K562 (cell line): ENCODE results near the gene TRMT10B. TPM values are rescaled to one million over a fixed set of nuclear protein-coding genes. Genes with fewer than 3 reads are reported as not detected.

Experiments
- ASH1L ChIP-seq: fragments of 450-650 bp; IDR thresholded peaks from 2 replicates; pipeline ENCODE4 v1.6.1; 2018; ENCODE audit warnings: borderline replicate concordance, mild to moderate bottlenecking, low read depth; ENCODE audit not compliant: partially characterized antibody
- DLX4 ChIP-seq: fragments of 250-450 bp; sonication (Bioruptor Pico); IDR thresholded peaks from 2 replicates; pipeline ENCODE4 v1.6.1; 2021; ENCODE audit warnings: mild to moderate bottlenecking
- FOXP1 ChIP-seq: sonication (generic); formaldehyde crosslinking; IDR thresholded peaks from 2 replicates; pipeline ENCODE4 v1.8.0; 2022; ENCODE audit warnings: mild to moderate bottlenecking, missing genetic modification reagents
- GTF2F1 ChIP-seq: IDR thresholded peaks from 2 replicates; pipeline ENCODE4 v1.6.1; 2011; ENCODE audit warnings: low read depth, low read length, improper control_type of control experiment
- ID3 ChIP-seq, 2 experiments: fragments of 250-450 bp in 1 of 2; fragments of 450-650 bp in 1 of 2; sonication (Bioruptor Pico) in 1 of 2; IDR thresholded peaks; 2 replicates each; pipeline versions ENCODE4 v1.6.1 to v1.8.0; 2016 to 2021; ENCODE audit warnings: mild to moderate bottlenecking in 2 of 2, moderate library complexity in 2 of 2, missing compliant biosample characterization in 1 of 2, missing genetic modification characterization in 1 of 2
- JUNB ChIP-seq: fragments of 450-650 bp; formaldehyde crosslinking; conservative IDR thresholded peaks from 2 replicates; pipeline ENCODE4 v1.4.0; 2020; ENCODE audit warnings: mild to moderate bottlenecking
- MTA2 ChIP-seq: fragments of 450-650 bp; IDR thresholded peaks from 2 replicates; pipeline ENCODE4 v1.6.1; 2016; ENCODE audit warnings: low read depth
- PHB ChIP-seq: fragments of 250-450 bp; sonication (Bioruptor Pico); IDR thresholded peaks from 2 replicates; pipeline ENCODE4 v1.5.0; 2021
- PTTG1 ChIP-seq: fragments of 450-650 bp; IDR thresholded peaks from 2 replicates; pipeline ENCODE4 v1.6.1; 2016; ENCODE audit warnings: low read depth, mild to moderate bottlenecking, missing genetic modification characterization, missing compliant biosample characterization
- PYGO2 ChIP-seq: fragments of 450-650 bp; IDR thresholded peaks from 2 replicates; pipeline ENCODE4 v1.6.1; 2016; ENCODE audit warnings: mild to moderate bottlenecking, missing genetic modification characterization, moderate library complexity, missing compliant biosample characterization
- SFPQ ChIP-seq: fragments of 200-400 bp; formaldehyde crosslinking; IDR thresholded peaks from 2 replicates; pipeline ENCODE4 v1.6.1; 2017; ENCODE audit warnings: mild to moderate bottlenecking, low read depth, low read length, moderate library complexity
- SRSF9 ChIP-seq: fragments of 200-400 bp; formaldehyde crosslinking; IDR thresholded peaks from 2 replicates; pipeline ENCODE4 v1.6.1; 2017; ENCODE audit warnings: low read depth, low read length, borderline replicate concordance
- TBP ChIP-seq: optimal IDR thresholded peaks from 2 replicates; pipeline ENCODE3; 2011; ENCODE audit warnings: low read depth, low read length, improper control_type of control experiment
- TEAD1 ChIP-seq, 2 experiments: fragments of 450-650 bp in 1 of 2; sonication (generic) in 1 of 2; formaldehyde crosslinking; IDR thresholded peaks; 2 replicates each; pipeline versions ENCODE4 v1.4.0 to v1.8.0; 2020 to 2022; ENCODE audit warnings: mild to moderate bottlenecking in 2 of 2, missing genetic modification reagents in 1 of 2
- THRA ChIP-seq: fragments of 450-650 bp; IDR thresholded peaks from 2 replicates; pipeline ENCODE4 v1.6.1; 2017; ENCODE audit warnings: mild to moderate bottlenecking, moderate library complexity
- ZEB2 ChIP-seq: fragments of 450-650 bp; IDR thresholded peaks from 2 replicates; pipeline ENCODE4 v1.6.1; 2016
- ZNF263 ChIP-seq: sonication (generic); formaldehyde crosslinking; IDR thresholded peaks from 2 replicates; pipeline ENCODE4 v1.8.0; 2022; ENCODE audit warnings: mild to moderate bottlenecking, missing genetic modification reagents, borderline replicate concordance
- ZNF444 ChIP-seq: fragments of 250-450 bp; sonication (Bioruptor Pico); IDR thresholded peaks from 2 replicates; pipeline ENCODE4 v1.4.0; 2020; ENCODE audit warnings: mild to moderate bottlenecking, moderate library complexity
- ZNF740 ChIP-seq, 3 experiments: fragments of 200-800 bp in 1 of 3; sonication (Bioruptor generic) in 1 of 3; sonication (generic) in 1 of 3; formaldehyde crosslinking in 1 of 3; IDR thresholded peaks; 2 replicates each; pipeline versions ENCODE4 v1.6.1 to v1.8.0; 2016 to 2022; ENCODE audit warnings: mild to moderate bottlenecking in 2 of 3, missing compliant biosample characterization in 2 of 3, missing genetic modification characterization in 2 of 3, missing genetic modification reagents in 1 of 3
- polyA plus RNA-seq, 8 experiments: library from polyadenylated mRNA; depleted of rRNA in 4 of 8; stranded (reverse) in 5 of 8; unstranded in 3 of 8; fragments of >200 nt; fragmentation: Nextera tagmentation in 2 of 8; fragmentation: Illumina TruSeq in 1 of 8; extraction: Ambion mirVana in 2 of 8; extraction: Trizol in 1 of 8; gene quantifications; 2 replicates each; pipeline versions ENCODE4 v1.2.1 to v1.2.3, GENCODE V29; 2011 to 2014; ENCODE audit warnings: inconsistent platforms in 1 of 8, missing spikeins in 1 of 8
- total RNA-seq, 7 experiments: library from RNA; depleted of rRNA in 6 of 7; stranded (reverse); fragments of >200 nt in 6 of 7; fragmentation: Illumina TruSeq in 2 of 7; extraction: Trizol in 2 of 7; gene quantifications; 2 replicates each; pipeline versions ENCODE4 v1.2.1 to v1.2.3, GENCODE V29; 2011 to 2021; ENCODE audit warnings: low replicate concordance in 1 of 7
- TF ChIP-seq, protein P1 (sequence below): sonication (generic); formaldehyde crosslinking; IDR thresholded peaks from 2 replicates; pipeline ENCODE4 v1.8.0; 2022; ENCODE audit warnings: mild to moderate bottlenecking, missing genetic modification reagents

TRMT10B gene
- total and polyA plus RNA-seq, 9 of the 15 experiments (the other 6 are each of a cell fraction or from before 2014, with no cell fraction given), result 2.9 to 13.4 (median 7.0) TPM

DNA sequence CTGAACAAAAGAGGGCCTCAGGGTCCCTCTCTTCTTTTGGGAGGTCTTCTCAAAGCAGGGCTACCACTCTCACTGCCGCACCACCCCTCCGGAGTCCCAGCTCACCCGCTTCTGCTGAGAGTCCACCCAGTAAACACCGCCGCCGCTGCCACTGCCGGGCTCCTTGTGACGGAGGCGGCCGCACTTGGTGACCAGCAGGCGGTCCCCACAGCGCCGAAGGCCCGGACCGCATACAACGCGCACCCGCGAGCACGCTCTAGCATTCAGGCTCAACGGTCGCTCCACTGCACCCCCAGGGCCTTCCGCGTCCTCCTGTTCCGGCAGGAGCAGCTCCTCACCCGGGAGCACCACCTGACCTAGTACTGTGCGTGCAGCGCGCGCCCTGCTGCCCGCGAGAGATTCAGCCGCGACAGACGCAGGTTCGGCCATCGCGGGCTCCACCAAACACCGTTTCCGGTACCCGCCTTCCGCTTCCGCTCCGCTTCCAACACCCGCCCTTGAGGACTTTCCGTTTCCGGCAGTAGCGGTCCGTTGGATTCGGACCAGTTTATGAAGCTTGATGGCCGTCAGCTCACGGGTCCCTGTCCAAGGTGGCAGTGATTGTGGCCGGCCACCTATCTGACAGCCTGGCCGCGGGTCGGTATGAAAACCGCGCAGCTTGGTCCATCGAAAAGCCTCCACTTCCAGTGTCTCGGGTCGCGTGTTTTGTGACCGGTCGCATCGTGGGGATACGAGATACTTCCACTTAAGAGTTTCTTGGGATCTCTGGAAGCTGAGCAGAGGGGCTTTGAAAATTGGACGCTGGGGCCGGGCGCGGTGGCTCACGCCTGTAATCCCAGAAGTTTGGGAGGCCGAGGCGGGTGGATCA, 31.2 kb downstream of the TRMT10B start, which contains the start of gene EXOSC3 (continued):
- TF ChIP-seq DLX4 (no peak), ZNF740 (CRISPR knock-in tag; IDR thresholded peaks at IDR 0.05) (0 out of 2 replicates have a peak, but pooled peaks have one; percentile 29), ZNF740 (tag; IDR thresholded peaks at IDR 0.05) (no peak), ID3 (CRISPR knock-in tag; IDR thresholded peaks at IDR 0.05) (no peak), ID3 (tag; IDR thresholded peaks at IDR 0.05) (peak; percentile 82), ZEB2 (peak; percentile 66), ASH1L (peak; percentile 35), TEAD1 (CRISPR knock-in tag; IDR thresholded peaks at IDR 0.05) (no peak; a peak in 1 of 4 replicates), FOXP1 (CRISPR knock-in tag) (peak; percentile 93), PYGO2 (tag) (no peak), JUNB (no peak), PHB (CRISPR knock-in tag) (no peak), SRSF9 (no peak), PTTG1 (tag) (no peak), ZNF444 (no peak), MTA2 (no peak), TBP (peak; percentile 92), ZNF263 (CRISPR knock-in tag) (peak; percentile 98), SFPQ (no peak), GTF2F1 (peak; percentile 15; the same call in 1 of the 2 replicates), THRA (no peak)
- TF ChIP-seq, protein P1, sequence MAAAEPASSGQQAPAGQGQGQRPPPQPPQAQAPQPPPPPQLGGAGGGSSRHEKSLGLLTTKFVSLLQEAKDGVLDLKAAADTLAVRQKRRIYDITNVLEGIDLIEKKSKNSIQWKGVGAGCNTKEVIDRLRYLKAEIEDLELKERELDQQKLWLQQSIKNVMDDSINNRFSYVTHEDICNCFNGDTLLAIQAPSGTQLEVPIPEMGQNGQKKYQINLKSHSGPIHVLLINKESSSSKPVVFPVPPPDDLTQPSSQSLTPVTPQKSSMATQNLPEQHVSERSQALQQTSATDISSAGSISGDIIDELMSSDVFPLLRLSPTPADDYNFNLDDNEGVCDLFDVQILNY (CRISPR knock-in tag), result peak; percentile 78; the same call in 1 of the 2 replicates
